ENCODE data around the gene CACNA2D1.
"Not testable (repeated sequence)": the region's sequence is repeated elsewhere in the genome, so short reads cannot be mapped to it uniquely, and the experiment has no call there.

- TF ChIP-seq CTCF, POLR2A (IDR thresholded peaks at IDR 0.05): not testable (repeated sequence)
Observed at GRCh38 chr7:82014574-82014973, 429.0 kb downstream of the CACNA2D1 start.
